NCI-H187 (cell line): ENCODE data around the gene ZNF687.
"Not testable (repeated sequence)": the region's sequence is repeated elsewhere in the genome, so short reads cannot be mapped to it uniquely, and the experiment has no call there.

Experiments used
- DNase-seq, 2 experiments: peaks; one replicate each; lab custom pipeline; 2025; lab: John Stamatoyannopoulos, UW

ZNF687 gene, protein sequence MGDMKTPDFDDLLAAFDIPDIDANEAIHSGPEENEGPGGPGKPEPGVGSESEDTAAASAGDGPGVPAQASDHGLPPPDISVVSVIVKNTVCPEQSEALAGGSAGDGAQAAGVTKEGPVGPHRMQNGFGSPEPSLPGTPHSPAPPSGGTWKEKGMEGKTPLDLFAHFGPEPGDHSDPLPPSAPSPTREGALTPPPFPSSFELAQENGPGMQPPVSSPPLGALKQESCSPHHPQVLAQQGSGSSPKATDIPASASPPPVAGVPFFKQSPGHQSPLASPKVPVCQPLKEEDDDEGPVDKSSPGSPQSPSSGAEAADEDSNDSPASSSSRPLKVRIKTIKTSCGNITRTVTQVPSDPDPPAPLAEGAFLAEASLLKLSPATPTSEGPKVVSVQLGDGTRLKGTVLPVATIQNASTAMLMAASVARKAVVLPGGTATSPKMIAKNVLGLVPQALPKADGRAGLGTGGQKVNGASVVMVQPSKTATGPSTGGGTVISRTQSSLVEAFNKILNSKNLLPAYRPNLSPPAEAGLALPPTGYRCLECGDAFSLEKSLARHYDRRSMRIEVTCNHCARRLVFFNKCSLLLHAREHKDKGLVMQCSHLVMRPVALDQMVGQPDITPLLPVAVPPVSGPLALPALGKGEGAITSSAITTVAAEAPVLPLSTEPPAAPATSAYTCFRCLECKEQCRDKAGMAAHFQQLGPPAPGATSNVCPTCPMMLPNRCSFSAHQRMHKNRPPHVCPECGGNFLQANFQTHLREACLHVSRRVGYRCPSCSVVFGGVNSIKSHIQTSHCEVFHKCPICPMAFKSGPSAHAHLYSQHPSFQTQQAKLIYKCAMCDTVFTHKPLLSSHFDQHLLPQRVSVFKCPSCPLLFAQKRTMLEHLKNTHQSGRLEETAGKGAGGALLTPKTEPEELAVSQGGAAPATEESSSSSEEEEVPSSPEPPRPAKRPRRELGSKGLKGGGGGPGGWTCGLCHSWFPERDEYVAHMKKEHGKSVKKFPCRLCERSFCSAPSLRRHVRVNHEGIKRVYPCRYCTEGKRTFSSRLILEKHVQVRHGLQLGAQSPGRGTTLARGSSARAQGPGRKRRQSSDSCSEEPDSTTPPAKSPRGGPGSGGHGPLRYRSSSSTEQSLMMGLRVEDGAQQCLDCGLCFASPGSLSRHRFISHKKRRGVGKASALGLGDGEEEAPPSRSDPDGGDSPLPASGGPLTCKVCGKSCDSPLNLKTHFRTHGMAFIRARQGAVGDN

GRCh38 chr1:151281969-151282882 is at the start of gene ZNF687:
Gene ZNF687, plus strand, starts transcription at chr1:151282299. Its CDS starts 3,993 bp downstream, at chr1:151286292.
- DNase-seq: peak; percentile 100

GRCh38 chr1:151235235-151235634 is 46.9 kb upstream of the ZNF687 start:
- DNase-seq: no peak

GRCh38 chr1:151237678-151238466 is 44.2 kb upstream of the ZNF687 start:
- DNase-seq: no peak

- DNase-seq: no peak
Observed at GRCh38 chr1:151238467-151238739, 43.7 kb upstream of the ZNF687 start.

GRCh38 chr1:151242442-151242841 is 39.7 kb upstream of the ZNF687 start:
- no peak for DNase-seq

GRCh38 chr1:151243683-151244216 is 38.3 kb upstream of the ZNF687 start:
- no peak for DNase-seq

DNA sequence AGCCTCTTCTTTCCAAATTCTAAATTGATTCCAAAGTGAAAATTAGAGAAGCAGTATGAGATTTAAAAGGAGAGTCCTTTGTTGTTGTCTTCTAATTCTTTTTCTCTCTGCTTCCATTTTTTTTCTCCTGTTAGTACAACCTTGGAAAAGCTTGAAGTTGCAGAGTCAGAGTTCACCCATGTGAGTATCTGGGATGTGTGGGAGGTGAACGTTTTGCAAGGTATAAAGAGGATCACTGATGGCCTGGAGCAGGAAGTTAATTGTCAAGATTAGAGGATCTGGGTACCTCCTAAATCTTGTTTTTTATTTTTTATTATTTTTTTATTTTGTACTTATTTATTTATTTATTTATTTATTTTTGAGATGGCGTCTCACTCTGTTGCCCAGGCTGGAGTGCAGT is 35.3 kb upstream of the ZNF687 start:
- DNase-seq: no peak

DNA sequence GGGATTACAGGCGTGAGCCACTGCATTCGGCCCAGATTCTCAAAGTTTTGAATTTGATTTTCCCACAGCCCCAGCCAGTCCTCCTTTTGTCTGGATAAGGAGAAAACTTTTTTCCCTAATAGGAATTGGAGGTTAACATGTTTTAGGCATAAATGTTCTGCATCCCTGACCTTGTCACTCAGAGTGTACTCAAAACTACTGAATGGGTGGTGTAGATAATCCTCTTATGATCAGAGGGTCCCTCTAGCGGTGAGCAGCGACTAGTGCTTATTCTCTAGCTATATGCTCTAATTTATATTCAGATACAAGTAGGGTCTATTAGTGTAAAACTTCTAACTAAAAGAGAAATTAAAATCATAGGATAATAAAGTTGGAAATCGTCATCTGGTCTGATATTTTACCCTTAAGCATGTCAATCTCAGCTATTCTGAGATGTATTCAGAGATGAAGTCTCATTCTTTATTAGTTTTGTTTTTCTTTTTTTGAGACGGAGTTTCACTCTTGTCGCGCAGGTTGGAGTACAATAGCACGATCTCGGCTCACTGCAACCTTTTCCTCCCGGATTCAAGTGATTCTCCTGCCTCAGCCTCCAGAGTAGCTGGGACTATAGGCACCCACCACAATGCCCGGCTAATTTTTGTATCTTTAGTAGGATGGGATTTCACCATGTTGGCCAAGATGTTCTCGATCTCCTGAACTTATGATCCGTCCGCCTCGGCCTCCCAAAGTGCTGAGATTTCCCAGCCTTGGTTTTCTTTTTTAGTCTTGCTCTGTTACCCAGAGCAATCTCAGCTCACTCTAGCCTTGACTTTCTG is 30.2 kb upstream of the ZNF687 start:
- DNase-seq: peak in 1 of 2 experiments; percentile 76

GRCh38 chr1:151254217-151255213 is 27.6 kb upstream of the ZNF687 start, which contains the start of gene PSMD4:
Gene PSMD4, plus strand, starts transcription at chr1:151254734. Its CDS starts 49 bp downstream, at chr1:151254783.
- DNase-seq: peak; percentile 99

GRCh38 chr1:151255381-151255780 is 26.7 kb upstream of the ZNF687 start:
- no peak for DNase-seq

DNA sequence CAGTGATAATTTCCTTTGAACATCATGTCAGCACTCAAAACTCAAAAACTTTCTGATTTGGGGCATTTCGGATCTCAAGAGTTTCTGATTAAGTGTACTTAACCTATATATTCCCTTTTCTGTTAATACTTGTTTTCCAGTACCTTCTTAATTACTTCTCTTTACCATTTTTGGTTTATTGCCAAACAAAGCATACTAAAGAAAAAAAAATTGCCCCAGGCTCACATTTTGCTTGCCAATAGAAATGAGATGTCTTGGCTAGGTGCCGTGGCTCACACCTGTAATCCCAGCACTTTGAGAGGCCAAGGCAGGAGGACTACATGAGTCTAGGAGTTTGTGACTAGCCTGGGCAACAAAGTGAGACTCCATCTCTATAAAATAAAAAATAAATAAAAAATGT is 22.7 kb upstream of the ZNF687 start:
- no peak for DNase-seq

DNA sequence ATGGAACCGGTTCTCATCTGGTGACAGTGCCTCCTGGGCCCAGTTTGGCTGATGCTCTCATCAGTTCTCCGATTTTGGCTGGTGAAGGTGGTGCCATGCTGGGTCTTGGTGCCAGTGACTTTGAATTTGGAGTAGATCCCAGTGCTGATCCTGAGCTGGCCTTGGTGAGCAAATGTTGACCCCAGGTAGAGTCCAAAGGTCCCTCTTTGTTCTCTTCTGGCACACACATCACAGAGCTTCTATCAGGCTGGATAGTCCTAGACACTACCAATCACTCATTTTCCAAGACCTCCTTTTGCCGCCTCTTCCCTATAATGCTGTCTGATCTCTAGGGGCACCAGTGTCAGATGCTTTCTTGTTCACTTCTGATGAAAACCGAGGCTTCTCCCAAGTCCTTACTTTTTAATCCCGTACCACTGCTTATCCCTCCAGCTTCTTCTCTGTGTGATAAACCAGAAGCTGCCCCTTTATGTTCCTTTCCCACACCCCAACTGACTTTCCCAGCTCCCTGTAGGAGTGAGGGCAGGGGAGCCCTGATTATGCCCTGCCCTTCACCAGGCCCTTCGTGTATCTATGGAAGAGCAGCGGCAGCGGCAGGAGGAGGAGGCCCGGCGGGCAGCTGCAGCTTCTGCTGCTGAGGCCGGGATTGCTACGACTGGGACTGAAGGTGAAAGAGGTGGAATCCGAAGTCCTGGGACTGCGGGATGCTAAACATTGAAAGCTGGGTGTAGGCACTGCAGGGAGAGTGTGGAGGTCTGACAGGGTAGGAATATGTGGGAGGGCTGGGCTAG is 16.5 kb upstream of the ZNF687 start:
- DNase-seq: no peak

GRCh38 chr1:151266315-151266714 is 15.8 kb upstream of the ZNF687 start:
- no peak for DNase-seq

- DNase-seq: no peak
Observed at GRCh38 chr1:151266821-151267220, 15.3 kb upstream of the ZNF687 start.

- DNase-seq: no peak
Observed at GRCh38 chr1:151267760-151268159, 14.3 kb upstream of the ZNF687 start.

DNA sequence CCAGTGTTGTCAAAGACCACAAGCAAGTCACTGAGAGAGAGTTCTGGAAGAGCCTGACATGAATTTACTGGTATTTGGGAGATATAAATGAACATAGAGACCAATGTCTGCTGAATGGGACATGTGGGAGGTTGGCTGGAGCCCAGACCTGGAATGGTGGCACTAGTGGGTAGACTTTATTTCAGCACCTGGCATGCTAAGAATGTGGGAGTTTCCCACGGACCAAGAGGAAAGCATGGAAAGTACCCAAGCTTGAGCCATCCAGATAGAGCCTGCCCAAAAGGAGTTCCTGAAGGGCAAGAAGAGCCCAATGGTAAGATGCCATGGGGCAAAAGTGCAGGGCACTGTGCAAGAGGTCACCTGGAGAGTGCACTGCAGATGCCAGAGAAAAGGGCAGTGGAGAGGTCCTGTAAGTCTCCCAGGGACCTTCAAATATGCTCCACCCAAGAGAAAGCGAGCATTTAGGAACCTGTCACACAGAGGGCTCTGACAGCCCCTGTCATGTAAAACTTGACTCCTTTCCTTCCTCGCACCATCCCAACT is 8.1 kb upstream of the ZNF687 start:
- no peak for DNase-seq

DNA sequence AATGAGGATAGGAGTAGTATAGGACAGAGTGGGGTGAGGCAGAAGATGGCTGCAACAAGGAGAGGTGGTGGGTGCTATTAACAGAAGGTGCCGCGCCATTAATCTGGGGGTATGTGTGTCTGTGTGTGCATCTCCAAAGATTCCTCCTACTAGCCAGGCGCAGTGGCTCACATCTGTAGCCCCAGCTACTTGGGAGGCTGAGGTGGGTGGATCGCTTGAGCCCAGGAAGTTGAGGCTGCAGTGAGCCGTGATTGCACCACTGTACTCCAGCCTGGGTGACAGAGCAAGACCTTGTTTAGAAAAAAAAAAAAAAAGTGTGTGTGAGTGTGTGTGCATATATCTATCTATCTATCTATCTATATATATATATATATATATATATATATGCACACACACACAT is 6.8 kb upstream of the ZNF687 start:
- not testable (repeated sequence) for DNase-seq
